Vagina (tissue), 2 donors: ENCODE data around the gene CCNI2. TPM values are rescaled to one million over a fixed set of nuclear protein-coding genes. Genes with fewer than 3 reads are reported as not detected.

Experiments
- DNase-seq, 2 donors: peaks; one replicate each; pipeline ENCODE4 v3.0.0-alpha.2; 2017; ENCODE audit errors: extremely low spot score in 2 of 2
- H3K27ac ChIP-seq: fragments of 200-600 bp; sonication (generic); one replicate; pipeline ENCODE4 v1.5.1; 2019
- H3K27me3 ChIP-seq: fragments of 200-600 bp; sonication (generic); one replicate; pipeline ENCODE4 v1.5.1; 2019
- H3K36me3 ChIP-seq, 2 donors: fragments of 200-600 bp; sonication (generic); one replicate each; pipeline ENCODE4 v1.5.1; 2017 to 2019
- H3K4me1 ChIP-seq: fragments of 200-600 bp; sonication (generic); one replicate; pipeline ENCODE4 v1.5.1; 2019
- H3K4me3 ChIP-seq, 2 donors: fragments of 200-600 bp; sonication (generic); 1 replicate in 1 of 2; 2 replicates in 1 of 2; pipeline ENCODE4 v1.5.1; 2016 to 2019
- H3K9me3 ChIP-seq: fragments of 200-600 bp; sonication (generic); one replicate; pipeline ENCODE4 v1.5.1; 2019
- POLR2A ChIP-seq, 2 donors: fragments of 450-650 bp; IDR thresholded peaks; one replicate each; pipeline ENCODE4 v1.6.1; 2017; ENCODE audit warnings: antibody characterized with exemption in 2 of 2, mild to moderate bottlenecking in 2 of 2, moderate library complexity in 2 of 2
- POLR2AphosphoS5 ChIP-seq, 2 donors: sonication (generic); formaldehyde crosslinking; IDR thresholded peaks; one replicate each; pipeline ENCODE4 v1.9.0; 2017; ENCODE audit warnings: antibody characterized with exemption in 2 of 2, mild to moderate bottlenecking in 2 of 2, low read depth in 1 of 2; ENCODE audit not compliant: insufficient read depth in 1 of 2
- intact Hi-C: fragments of 100-400 bp; cut with DNase I; formaldehyde crosslinking; loops from one replicate; pipeline ENCODE4 v1.15.1; 2023
- total RNA-seq: library from RNA; depleted of rRNA; stranded (reverse); fragments of >200 nt; gene quantifications from one replicate; pipeline ENCODE4 v1.2.3, GENCODE V29; 2016
- TF ChIP-seq, protein P1 (sequence below), 3 experiments: fragments of 450-650 bp in 2 of 3; fragments of 200-600 bp in 1 of 3; sonication (generic) in 1 of 3; IDR thresholded peaks; one replicate each; pipeline ENCODE4 v1.5.1; 2017 to 2019; ENCODE audit warnings: antibody characterized with exemption in 3 of 3, mild to moderate bottlenecking in 2 of 3, moderate library complexity in 2 of 3

The CCNI2 gene, protein sequence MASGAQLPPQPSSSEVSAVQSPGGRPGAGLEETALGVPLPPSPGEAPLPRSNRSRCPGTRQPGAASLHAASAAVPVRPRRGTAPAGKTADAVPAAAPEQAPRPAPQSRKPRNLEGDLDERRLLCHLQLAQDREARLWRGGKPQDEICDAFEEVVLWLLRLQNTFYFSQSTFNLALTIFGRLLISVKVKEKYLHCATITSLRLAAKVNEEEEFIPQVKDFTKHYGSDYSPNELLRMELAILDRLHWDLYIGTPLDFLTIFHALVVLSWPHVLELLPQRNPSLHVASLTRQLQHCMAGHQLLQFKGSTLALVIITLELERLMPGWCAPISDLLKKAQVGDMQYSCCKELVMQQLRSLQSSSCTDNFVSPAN
- total RNA-seq: not detected

DNA sequence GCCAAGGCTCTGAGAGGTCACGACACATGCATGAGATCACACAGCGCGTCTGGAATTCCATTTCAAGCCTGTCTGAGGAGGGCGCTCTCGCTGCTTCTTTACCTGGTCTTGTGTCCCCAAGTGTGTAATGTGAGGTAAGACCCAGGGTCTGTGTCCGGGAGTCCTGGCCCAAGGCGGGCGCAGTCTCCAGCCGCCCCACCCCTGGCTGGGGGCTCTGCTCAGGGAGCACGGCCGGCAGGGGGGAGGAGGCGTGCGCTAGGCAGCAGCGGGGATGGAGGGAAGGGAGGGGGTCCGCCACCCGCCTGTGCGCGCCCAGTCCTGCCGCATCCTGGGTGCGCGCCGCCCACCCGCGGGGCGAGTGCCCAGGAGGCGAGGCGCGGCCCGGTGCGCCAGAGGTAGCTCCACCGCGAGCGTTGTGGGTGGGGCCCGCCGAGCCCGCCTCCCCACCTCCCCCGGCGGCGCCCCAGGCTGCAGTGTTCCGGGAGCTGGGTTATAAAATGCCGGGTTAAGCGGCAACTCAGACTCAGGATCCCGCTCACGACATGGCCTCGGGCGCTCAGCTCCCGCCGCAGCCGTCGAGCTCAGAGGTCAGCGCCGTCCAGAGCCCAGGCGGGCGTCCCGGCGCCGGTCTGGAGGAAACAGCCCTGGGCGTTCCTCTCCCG is at the start of gene CCNI2:
Gene CCNI2, plus strand, starts transcription at position 473 of the 662 bp plus-strand sequence. Its CDS starts 70 bp downstream, at position 543.
- Histone ChIP-seq H3K4me3 (peak within 1 kb of the TSS; percentile 43), H3K27ac (peak within 1 kb of the TSS; percentile 14), H3K9me3 (no peaks in the 10 kb centered on the region), H3K4me1 (peaks cover 6% of the 10 kb centered on the region), H3K27me3 (no peaks in the 10 kb centered on the region), H3K36me3 (no peaks in the 10 kb centered on the region)
- intact Hi-C loops: no loop called here
- DNase-seq: no peak
- TF ChIP-seq, protein P1, sequence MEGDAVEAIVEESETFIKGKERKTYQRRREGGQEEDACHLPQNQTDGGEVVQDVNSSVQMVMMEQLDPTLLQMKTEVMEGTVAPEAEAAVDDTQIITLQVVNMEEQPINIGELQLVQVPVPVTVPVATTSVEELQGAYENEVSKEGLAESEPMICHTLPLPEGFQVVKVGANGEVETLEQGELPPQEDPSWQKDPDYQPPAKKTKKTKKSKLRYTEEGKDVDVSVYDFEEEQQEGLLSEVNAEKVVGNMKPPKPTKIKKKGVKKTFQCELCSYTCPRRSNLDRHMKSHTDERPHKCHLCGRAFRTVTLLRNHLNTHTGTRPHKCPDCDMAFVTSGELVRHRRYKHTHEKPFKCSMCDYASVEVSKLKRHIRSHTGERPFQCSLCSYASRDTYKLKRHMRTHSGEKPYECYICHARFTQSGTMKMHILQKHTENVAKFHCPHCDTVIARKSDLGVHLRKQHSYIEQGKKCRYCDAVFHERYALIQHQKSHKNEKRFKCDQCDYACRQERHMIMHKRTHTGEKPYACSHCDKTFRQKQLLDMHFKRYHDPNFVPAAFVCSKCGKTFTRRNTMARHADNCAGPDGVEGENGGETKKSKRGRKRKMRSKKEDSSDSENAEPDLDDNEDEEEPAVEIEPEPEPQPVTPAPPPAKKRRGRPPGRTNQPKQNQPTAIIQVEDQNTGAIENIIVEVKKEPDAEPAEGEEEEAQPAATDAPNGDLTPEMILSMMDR (IDR thresholded peaks at IDR 0.05): no peak
- TF ChIP-seq POLR2AphosphoS5 (IDR thresholded peaks at IDR 0.05; ENCODE audit: insufficient read depth in 1 of 2, low read depth in 1 of 2): no peak
- no peak for TF ChIP-seq POLR2A (IDR thresholded peaks at IDR 0.05)

DNA sequence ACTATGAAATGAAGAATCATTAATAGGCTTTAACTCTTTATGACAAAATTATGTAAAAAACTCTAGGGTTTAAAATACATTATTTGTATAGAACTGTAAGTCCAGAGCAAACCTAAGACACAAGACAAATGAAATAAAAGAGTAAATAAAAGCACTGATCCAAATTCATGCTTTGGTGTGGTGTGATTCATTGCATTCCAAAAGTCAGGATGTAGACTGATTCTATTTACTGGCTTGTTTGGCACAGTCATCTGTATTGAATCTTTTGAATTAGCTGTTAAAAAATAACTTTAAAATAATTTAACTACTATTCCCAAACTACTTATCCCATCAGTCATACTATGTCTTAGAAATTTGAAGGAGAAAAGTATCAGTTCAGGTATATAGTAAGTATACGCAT is 42.4 kb upstream of the CCNI2 start:
- Histone ChIP-seq H3K4me3 (no peak overlapping the region), H3K4me1 (no peaks in the 10 kb centered on the region), H3K9me3 (no peaks in the 10 kb centered on the region), H3K36me3 (peaks cover 0 to 9% of the 10 kb centered on the region in 2 donors), H3K27ac (no peak overlapping the region), H3K27me3 (no peaks in the 10 kb centered on the region)
- TF ChIP-seq, protein P1 (IDR thresholded peaks at IDR 0.05): no peak
- intact Hi-C loops: no loop called here
- DNase-seq: no peak

DNA sequence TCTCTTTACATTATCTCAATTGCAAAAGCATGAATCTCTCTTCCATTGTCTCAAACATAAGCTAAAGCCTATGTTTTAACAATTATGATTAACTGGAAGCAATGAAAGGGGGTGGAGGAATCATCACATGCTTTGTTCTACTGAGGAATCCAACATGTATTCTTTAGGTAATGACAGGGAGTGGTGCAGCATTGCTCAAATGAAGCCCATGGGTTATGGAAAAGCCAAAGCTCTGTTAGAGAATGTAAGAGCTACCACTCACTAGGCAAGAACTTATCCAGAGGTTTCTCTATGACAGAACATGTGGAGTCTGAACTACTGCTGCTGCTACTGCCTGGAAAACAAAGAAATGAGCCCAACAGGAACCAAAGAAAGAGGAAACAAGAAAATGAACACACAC is 38.6 kb upstream of the CCNI2 start:
- H3K4me3 ChIP-seq: no peak overlapping the region
- no peaks in the 10 kb centered on the region for H3K9me3 ChIP-seq
- intact Hi-C loops: no loop called here
- peaks cover 0 to 8% of the 10 kb centered on the region in 2 donors for H3K36me3 ChIP-seq
- DNase-seq: no peak
- no peaks in the 10 kb centered on the region for H3K4me1 ChIP-seq
- no peak overlapping the region for H3K27ac ChIP-seq
- TF ChIP-seq POLR2AphosphoS5 (IDR thresholded peaks at IDR 0.05; ENCODE audit: insufficient read depth in 1 of 2, low read depth in 1 of 2) (no peak), POLR2A (IDR thresholded peaks at IDR 0.05) (no peak)
- TF ChIP-seq, protein P1 (IDR thresholded peaks at IDR 0.05): no peak
- no peaks in the 10 kb centered on the region for H3K27me3 ChIP-seq

DNA sequence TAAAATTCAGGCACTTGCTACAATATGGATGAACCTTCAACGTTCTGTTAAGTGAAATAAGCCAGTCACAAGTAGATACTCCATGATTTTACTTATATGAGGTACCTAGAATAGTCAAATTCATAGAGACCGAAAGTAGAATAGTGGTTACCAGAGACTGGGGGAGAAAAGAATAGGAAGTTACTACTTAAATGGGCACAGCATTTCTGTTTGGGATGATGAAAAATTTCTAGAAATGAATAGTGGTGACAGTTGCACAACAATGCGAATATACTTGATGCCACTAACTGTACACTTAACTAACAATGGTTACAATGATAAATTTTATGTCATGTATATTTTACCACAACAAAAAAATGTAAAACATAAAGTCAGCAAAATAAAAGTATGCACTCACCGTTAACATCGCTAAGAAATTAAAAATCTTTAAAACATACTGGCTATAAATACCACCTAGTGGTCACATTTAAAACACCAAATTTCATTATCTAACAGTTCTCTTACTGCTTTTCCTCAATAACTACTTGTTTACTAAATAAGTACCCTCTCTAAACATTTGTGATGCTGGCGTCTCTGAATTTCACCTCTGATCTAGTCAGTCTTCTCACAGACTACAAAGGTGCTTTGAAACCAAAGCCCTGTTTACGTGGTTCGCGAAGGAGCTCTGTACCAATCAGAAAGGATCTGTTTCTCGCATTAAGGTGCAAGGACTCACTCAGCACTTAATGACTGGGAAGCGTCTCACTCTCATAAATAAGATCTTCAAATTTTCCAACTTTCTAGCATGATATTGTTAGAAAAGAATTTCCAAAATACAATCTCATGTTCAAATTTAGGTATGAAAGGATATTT is 32.5 kb upstream of the CCNI2 start:
- no peaks in the 10 kb centered on the region for H3K4me1 ChIP-seq
- no peaks in the 10 kb centered on the region for H3K9me3 ChIP-seq
- H3K27me3 ChIP-seq: no peaks in the 10 kb centered on the region
- TF ChIP-seq, protein P1 (IDR thresholded peaks at IDR 0.05): peak in 2 of 3 experiments; percentile 10 to 18
- TF ChIP-seq POLR2A (IDR thresholded peaks at IDR 0.05): no peak
- TF ChIP-seq POLR2AphosphoS5 (IDR thresholded peaks at IDR 0.05; ENCODE audit: insufficient read depth in 1 of 2, low read depth in 1 of 2): no peak
- DNase-seq: no peak
- no peak overlapping the region for H3K27ac ChIP-seq
- peaks cover 0 to 14% of the 10 kb centered on the region in 2 donors for H3K36me3 ChIP-seq
- no peak overlapping the region for H3K4me3 ChIP-seq
- intact Hi-C loops: no loop called here
